ENCODE measurements around the gene SEMA3B. TPM values are rescaled to one million over a fixed set of nuclear protein-coding genes. Genes with fewer than 3 reads are reported as not detected.

The SEMA3B gene
- total and polyA plus RNA-seq, 9 of the 15 experiments (the other 6 are each of a cell fraction or from before 2014, with no cell fraction given), result 0.03 to 1.8 (median 0.55) TPM; not detected in 1

DNA sequence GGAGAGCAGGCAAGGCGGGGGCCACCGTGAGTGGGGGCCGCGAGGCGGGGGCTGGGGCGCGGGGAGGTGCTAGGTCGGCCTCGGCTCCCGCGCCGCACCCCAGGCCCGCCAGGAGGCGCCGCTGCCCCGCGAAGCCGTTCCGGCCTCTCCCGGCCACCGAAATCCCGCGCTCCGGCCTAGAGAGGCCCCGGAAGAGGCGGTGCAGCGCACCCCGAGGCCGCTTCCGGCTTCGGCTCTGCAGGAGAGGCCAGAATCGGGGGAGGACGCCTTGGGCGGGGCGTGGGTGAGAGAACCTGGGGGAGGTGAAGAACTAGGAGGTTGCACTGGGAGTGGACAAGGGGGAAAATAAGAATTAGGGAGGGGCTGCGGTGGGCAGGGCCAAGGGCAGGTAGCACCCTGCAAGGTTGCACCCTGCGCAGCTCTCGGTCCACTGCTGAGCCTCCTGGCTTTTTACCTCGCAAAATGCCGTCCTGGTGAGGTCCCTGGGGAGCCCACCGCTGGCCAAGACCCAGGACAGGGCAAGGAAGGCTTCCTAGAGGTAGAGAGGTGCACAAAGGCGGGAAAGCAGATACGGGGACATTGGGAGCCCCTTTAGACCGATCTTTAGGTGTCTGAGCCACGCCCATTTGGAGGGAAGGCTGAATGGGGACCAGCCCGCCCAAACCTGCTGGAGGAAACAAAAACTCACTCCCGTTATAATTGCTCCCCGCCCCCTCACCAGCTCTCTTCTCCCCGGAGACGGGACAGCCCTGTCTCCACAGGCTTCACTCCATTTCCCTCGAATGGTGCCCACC lies 41.4 kb upstream of the SEMA3B start (continued):
- TF ChIP-seq E2F6 (IDR thresholded peaks at IDR 0.05; ENCODE audit: borderline replicate concordance in 1 of 2, extremely low read depth in 1 of 2, insufficient read depth in 1 of 2, insufficient read length in 1 of 2, low read depth in 1 of 2, low read length in 1 of 2, poor library complexity in 1 of 2, severe bottlenecking in 1 of 2), result peak; percentile 41 to 81
- TF ChIP-seq MAFF (IDR thresholded peaks at IDR 0.05; ENCODE audit: low read length), result no peak
- TF ChIP-seq, protein P1, sequence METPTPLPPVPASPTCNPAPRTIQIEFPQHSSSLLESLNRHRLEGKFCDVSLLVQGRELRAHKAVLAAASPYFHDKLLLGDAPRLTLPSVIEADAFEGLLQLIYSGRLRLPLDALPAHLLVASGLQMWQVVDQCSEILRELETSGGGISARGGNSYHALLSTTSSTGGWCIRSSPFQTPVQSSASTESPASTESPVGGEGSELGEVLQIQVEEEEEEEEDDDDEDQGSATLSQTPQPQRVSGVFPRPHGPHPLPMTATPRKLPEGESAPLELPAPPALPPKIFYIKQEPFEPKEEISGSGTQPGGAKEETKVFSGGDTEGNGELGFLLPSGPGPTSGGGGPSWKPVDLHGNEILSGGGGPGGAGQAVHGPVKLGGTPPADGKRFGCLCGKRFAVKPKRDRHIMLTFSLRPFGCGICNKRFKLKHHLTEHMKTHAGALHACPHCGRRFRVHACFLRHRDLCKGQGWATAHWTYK (CRISPR knock-in tag; IDR thresholded peaks at IDR 0.05), result no peak
- no peak for TF ChIP-seq FOXM1 (IDR thresholded peaks at IDR 0.05; ENCODE audit: low read depth)
- TF ChIP-seq FOXM1 (CRISPR knock-in tag; IDR thresholded peaks at IDR 0.05; ENCODE audit: low read depth), result no peak
- no peak for TF ChIP-seq PHTF2 (CRISPR knock-in tag; IDR thresholded peaks at IDR 0.05)
- TF ChIP-seq, protein P2, sequence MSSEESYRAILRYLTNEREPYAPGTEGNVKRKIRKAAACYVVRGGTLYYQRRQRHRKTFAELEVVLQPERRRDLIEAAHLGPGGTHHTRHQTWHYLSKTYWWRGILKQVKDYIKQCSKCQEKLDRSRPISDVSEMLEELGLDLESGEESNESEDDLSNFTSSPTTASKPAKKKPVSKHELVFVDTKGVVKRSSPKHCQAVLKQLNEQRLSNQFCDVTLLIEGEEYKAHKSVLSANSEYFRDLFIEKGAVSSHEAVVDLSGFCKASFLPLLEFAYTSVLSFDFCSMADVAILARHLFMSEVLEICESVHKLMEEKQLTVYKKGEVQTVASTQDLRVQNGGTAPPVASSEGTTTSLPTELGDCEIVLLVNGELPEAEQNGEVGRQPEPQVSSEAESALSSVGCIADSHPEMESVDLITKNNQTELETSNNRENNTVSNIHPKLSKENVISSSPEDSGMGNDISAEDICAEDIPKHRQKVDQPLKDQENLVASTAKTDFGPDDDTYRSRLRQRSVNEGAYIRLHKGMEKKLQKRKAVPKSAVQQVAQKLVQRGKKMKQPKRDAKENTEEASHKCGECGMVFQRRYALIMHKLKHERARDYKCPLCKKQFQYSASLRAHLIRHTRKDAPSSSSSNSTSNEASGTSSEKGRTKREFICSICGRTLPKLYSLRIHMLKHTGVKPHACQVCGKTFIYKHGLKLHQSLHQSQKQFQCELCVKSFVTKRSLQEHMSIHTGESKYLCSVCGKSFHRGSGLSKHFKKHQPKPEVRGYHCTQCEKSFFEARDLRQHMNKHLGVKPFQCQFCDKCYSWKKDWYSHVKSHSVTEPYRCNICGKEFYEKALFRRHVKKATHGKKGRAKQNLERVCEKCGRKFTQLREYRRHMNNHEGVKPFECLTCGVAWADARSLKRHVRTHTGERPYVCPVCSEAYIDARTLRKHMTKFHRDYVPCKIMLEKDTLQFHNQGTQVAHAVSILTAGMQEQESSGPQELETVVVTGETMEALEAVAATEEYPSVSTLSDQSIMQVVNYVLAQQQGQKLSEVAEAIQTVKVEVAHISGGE (CRISPR knock-in tag; IDR thresholded peaks at IDR 0.05), result peak; percentile 81 to 93 (median 82); a peak in 5 of 6 replicates
- TF ChIP-seq TGIF2 (CRISPR knock-in tag; IDR thresholded peaks at IDR 0.05), result no peak
- TF ChIP-seq PML (IDR thresholded peaks at IDR 0.05; ENCODE audit: low read length), result 0 out of 2 replicates have a peak, but pooled peaks have one; percentile 66
- no peak for TF ChIP-seq MEF2D (tag; conservative IDR thresholded peaks at IDR 0.05; ENCODE audit: low read depth)
- TF ChIP-seq CBFA2T3 (IDR thresholded peaks at IDR 0.05), result no peak
- TF ChIP-seq BHLHE40 (IDR thresholded peaks at IDR 0.05; ENCODE audit: low read length), result no peak
- no peak for TF ChIP-seq HNRNPUL1 (IDR thresholded peaks at IDR 0.05; ENCODE audit: low read length)
- peak; percentile 81 for TF ChIP-seq CTCFL (IDR thresholded peaks at IDR 0.05; ENCODE audit: borderline replicate concordance, insufficient read depth, low read depth, low read length, poor library complexity, severe bottlenecking)
- TF ChIP-seq PRMT5 (CRISPR knock-in tag; IDR thresholded peaks at IDR 0.05), result no peak
- no peak for TF ChIP-seq ESRRB (CRISPR knock-in tag; IDR thresholded peaks at IDR 0.05; ENCODE audit: borderline replicate concordance)
